Pancreas (tissue), 10 donors: ENCODE measurements around the gene TWIST2. TPM values are rescaled to one million over a fixed set of nuclear protein-coding genes. Genes with fewer than 3 reads are reported as not detected.

ENCODE experiments used
- ATAC-seq, 4 donors: fragments of 200-7000 bp; cut with Tn5 transposase; one replicate each; pipeline versions ENCODE4 v1.8.0 to v1.9.1; 2020; ENCODE audit warnings: mild to moderate bottlenecking in 4 of 4, moderate library complexity in 4 of 4
- DNase-seq, 6 donors: peaks; one replicate each; pipeline ENCODE4 v3.0.0-alpha.2; 2020
- FAIRE-seq: peaks from 2 replicates; lab custom pipeline; 2012; peaks lifted over from hg19 to GRCh38; lab: Jason Lieb, UNC
- H3K27ac ChIP-seq, 4 donors: fragments of 200-600 bp; sonication (generic); 1 replicate in 3 of 4; 2 replicates in 1 of 4; pipeline versions ENCODE4 v1.5.0 to v1.8.0; 2020
- H3K27me3 ChIP-seq, 4 donors: fragments of 200-600 bp; one replicate each; pipeline ENCODE4 v1.8.0; 2021
- H3K36me3 ChIP-seq, 3 donors: fragments of 200-600 bp; sonication (generic) in 1 of 3; one replicate each; pipeline versions ENCODE4 v1.5.0 to v1.8.0; 2020 to 2021
- H3K4me1 ChIP-seq, 3 donors: fragments of 200-600 bp; one replicate each; pipeline ENCODE4 v1.8.0; 2021
- H3K4me3 ChIP-seq, 4 donors: fragments of 200-600 bp; sonication (generic) in 2 of 4; one replicate each; pipeline versions ENCODE4 v1.5.0 to v1.8.0; 2020 to 2021
- H3K9me3 ChIP-seq, 4 donors: fragments of 200-600 bp; one replicate each; pipeline ENCODE4 v1.8.0; 2021
- WGBS, 2 donors: extraction: QIAGEN DNeasy Blood & Tissue Kit; methylation state at CpG; one replicate each; pipeline ENCODE4 v1.1.7; 2013; 5-methylcytosine and 5-hydroxymethylcytosine counted together
- intact Hi-C, 3 donors: fragments of 100-400 bp; cut with DNase I; formaldehyde crosslinking; loops; one replicate each; pipeline versions ENCODE4 v1.11.1 to v1.14.2; 2022
- polyA plus RNA-seq, 2 donors: library from polyadenylated mRNA; stranded (reverse); fragments of 200-250 nt; gene quantifications; one replicate each; pipeline ENCODE4 v1.2.3, GENCODE V29; 2013
- total RNA-seq, 6 donors: library from RNA; stranded (reverse); fragmentation: NEBNext Ultra II Directional in 4 of 6; extraction: Animal tissue kit (Norgen Biotek cat#: 25700) in 4 of 6; gene quantifications; one replicate each; pipeline versions ENCODE4 v1.2.1 to v1.2.4, GENCODE V29; 2021 to 2023
- TF ChIP-seq, protein P1 (sequence below), 4 donors: fragments of 200-600 bp; sonication (generic) in 3 of 4; IDR thresholded peaks; one replicate each; pipeline versions ENCODE4 v1.5.0 to v1.8.0; 2021; ENCODE audit warnings: antibody characterized with exemption in 4 of 4
- donor health status: healthy with polysubstance abuse.
- donor health status: DM: no; HTN: no; CAD: no; lungs with moderate emphysema.
- donor health status: DM: no; HTN: no; CAD: no.
- donor health status: control.
- donor health status: control.
- donor health status: Bipolar disorder and iron deficiency.
- donor health status: DM: yes; HTN: yes; CAD: no.
- donor health status: DM: no; HTN: no; CAD: no.
- donor health status: DM: no; HTN: no; CAD: no.
- donor health status: DM: yes; HTN: yes; CAD: no.

The TWIST2 gene
- total and polyA plus RNA-seq, 8 donors = 0.31 to 3.0 (median 1.1) TPM

DNA sequence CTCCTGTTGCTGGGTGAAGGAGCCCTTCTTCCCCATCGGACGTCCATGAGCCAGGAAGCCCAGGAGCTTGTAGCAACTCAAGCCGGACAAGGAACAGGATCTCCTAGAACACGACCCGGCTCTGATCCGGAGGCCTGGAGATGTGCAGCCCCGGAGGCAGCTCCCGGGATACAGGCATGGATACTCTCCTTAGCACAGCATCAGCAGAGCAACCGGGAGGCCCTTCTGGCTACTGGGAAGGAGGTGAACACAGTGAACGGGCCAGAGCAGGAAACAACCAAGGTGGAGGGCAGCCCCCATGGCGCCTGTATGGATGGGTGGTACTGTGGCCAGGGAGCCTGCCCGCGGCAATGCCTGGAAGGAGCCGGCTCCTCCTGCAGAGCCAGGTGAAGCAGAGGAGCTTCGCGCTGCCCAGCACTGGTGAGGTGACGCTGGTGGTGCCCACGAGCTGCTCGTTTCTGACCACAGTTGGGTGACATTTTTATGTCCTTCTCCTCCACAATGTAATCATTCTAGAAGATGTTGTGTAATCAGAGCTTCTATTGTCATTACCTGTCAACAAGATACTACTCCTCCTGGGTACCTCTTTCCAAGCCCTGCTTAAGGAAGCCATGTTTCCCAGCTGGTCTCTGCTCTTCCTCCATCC lies 94.3 kb downstream of the TWIST2 start:
- H3K36me3 ChIP-seq = no peaks in the 10 kb centered on the region
- ATAC-seq (no peak), FAIRE-seq (no peak), DNase-seq (no peak)
- no peaks in the 10 kb centered on the region for H3K9me3 ChIP-seq
- no peaks in the 10 kb centered on the region for H3K4me1 ChIP-seq
- intact Hi-C loops = no loop called here
- no peaks in the 10 kb centered on the region for H3K27me3 ChIP-seq
- no peak overlapping the region for H3K27ac ChIP-seq
- WGBS, 2 donors = 66 to 81% methylated on average over 19 of the region's 19 CpGs
- no peak overlapping the region for H3K4me3 ChIP-seq
- TF ChIP-seq, protein P1, sequence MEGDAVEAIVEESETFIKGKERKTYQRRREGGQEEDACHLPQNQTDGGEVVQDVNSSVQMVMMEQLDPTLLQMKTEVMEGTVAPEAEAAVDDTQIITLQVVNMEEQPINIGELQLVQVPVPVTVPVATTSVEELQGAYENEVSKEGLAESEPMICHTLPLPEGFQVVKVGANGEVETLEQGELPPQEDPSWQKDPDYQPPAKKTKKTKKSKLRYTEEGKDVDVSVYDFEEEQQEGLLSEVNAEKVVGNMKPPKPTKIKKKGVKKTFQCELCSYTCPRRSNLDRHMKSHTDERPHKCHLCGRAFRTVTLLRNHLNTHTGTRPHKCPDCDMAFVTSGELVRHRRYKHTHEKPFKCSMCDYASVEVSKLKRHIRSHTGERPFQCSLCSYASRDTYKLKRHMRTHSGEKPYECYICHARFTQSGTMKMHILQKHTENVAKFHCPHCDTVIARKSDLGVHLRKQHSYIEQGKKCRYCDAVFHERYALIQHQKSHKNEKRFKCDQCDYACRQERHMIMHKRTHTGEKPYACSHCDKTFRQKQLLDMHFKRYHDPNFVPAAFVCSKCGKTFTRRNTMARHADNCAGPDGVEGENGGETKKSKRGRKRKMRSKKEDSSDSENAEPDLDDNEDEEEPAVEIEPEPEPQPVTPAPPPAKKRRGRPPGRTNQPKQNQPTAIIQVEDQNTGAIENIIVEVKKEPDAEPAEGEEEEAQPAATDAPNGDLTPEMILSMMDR (IDR thresholded peaks at IDR 0.05) = no peak

DNA sequence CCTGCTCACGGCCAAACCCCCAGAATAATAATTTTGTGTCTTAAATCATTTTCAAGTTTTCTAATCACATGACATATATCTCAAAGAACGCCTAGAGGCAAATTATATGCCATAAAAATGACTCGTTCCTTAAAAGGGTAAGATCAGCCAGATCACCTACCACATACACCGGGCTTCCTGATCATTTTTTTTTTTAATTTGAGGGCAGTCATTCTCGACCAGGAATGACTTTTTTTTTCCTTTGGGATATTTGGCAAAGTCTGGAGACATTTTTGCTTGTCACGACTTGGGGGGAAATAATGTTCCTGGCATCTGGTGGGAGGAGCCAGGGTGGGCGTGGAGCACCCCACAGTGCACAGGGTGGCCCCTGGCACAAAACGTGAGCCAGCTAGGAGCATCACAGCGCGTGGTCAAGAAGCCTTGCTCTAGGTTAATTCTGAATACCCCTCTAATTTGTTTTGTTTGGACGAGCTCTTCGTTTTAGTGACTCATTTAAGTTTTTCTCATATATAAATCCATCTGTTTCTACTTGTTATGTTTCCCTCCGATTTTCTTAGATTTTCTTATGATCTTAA lies 94.9 kb downstream of the TWIST2 start:
- Histone ChIP-seq H3K4me3 (no peak overlapping the region), H3K27me3 (no peaks in the 10 kb centered on the region), H3K36me3 (no peaks in the 10 kb centered on the region), H3K9me3 (no peaks in the 10 kb centered on the region), H3K27ac (no peak overlapping the region), H3K4me1 (no peaks in the 10 kb centered on the region)
- intact Hi-C loops = no loop called here
- FAIRE-seq (no peak), ATAC-seq (no peak), DNase-seq (no peak)
- 51% methylated on average over 13 of the region's 13 CpGs for WGBS, 2 donors
- TF ChIP-seq, protein P1 (IDR thresholded peaks at IDR 0.05) = no peak

DNA sequence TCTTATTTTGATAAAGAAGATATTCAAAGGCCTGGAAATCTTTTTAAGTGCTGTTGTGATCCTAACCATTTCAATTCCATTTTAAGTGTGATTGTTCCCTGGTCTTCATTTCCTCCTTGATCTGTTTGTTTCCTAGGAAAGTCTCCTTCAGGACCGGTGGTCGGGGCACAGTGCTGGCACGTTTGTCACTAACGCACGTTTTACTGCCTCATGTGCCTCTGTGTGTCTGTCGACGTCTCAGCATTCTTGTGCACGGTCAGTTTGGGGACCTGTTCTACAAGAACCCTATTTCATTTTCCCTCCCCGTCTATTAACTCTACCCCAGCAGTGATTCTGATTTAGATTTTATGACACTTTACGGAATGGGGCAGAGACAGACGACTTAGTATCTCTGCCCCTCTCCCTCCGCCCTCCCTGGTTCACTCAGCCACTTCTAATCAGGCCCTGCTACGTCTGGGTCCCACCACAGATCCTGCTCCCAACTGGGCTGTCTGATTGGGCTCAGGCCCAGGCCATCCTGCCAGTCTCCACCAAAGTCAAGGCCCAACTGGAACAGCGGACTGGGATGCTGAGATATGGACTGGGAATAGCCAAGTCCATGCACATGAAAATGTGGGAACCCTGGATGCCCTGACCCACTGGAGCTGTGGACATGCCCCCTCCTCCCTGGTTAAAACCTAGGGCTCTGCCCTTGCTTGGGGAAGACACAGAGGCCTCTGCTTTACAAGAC lies 95.6 kb downstream of the TWIST2 start:
- FAIRE-seq (no peak), DNase-seq (no peak), ATAC-seq (no peak)
- Histone ChIP-seq H3K36me3 (no peaks in the 10 kb centered on the region), H3K27ac (no peak overlapping the region), H3K9me3 (no peaks in the 10 kb centered on the region), H3K27me3 (no peaks in the 10 kb centered on the region), H3K4me3 (no peak overlapping the region), H3K4me1 (no peaks in the 10 kb centered on the region)
- WGBS, 2 donors = 59 to 67% methylated on average over 14 of the region's 14 CpGs
- intact Hi-C loops = no loop called here
- TF ChIP-seq, protein P1 (IDR thresholded peaks at IDR 0.05) = no peak

DNA sequence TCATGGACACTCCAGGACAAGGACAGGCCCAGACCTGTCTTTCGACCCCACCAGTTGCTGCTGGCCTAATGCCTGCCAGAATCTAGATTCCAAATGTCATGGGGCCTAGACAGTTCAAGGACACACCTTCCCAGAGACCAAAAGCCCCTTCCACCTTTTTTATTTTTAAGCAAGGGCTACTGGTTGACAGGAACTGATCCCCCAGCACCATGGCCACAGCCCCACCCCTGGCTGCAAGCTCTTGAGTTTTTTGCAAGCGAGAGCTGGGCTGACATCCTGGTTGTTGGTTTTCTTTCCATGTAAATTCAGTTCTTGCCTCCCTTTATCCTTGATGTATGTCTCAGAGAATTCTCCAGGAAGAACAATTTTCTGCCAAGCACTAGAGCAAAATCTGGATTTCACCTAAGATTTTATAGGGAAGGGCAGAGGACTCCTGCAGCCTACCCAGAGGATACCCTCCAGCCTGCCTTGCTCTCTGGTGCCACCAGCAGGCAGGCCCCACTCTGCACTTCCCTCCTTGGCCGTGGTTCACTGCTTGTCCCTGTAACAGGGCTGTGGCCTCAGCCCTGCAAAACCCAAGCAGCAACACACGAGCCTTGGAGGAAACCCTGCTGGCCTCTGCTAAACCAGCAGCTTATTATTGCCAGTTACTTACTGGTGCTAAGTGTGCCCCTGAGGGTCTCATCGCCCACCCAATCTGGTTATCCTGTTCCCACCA lies 97.7 kb downstream of the TWIST2 start:
- Histone ChIP-seq H3K4me3 (no peak overlapping the region), H3K27me3 (no peaks in the 10 kb centered on the region), H3K27ac (no peak overlapping the region), H3K4me1 (no peaks in the 10 kb centered on the region), H3K36me3 (no peaks in the 10 kb centered on the region), H3K9me3 (no peaks in the 10 kb centered on the region)
- TF ChIP-seq, protein P1 (IDR thresholded peaks at IDR 0.05) = peak in 2 of 4 donors; percentile 7 to 9
- peak in 3 of 4 donors; percentile 46 to 68 (median 59) for ATAC-seq
- peak in 1 of 6 donors; percentile 10 for DNase-seq
- intact Hi-C loops = no loop called here
- FAIRE-seq = no peak
- WGBS, 2 donors = 65 to 67% methylated on average over 5 of the region's 5 CpGs
